Measurements from ENCODE around the gene TIMM8B.
"Not testable (repeated sequence)": the region's sequence is repeated elsewhere in the genome, so short reads cannot be mapped to it uniquely, and the experiment has no call there.

The TIMM8B gene

GRCh38 chr11:112106070-112106469, 19.5 kb upstream of the TIMM8B start:
- TF ChIP-seq CTCF (IDR thresholded peaks at IDR 0.05; ENCODE audit: control insufficient read depth, extremely low read depth, insufficient read depth) = no peak
- no peak overlapping the region for H3K4me3 ChIP-seq (ENCODE audit: low read depth, low read length)
- DNase-seq (ENCODE audit: low read depth) = no peak

- TF ChIP-seq CTCF (IDR thresholded peaks at IDR 0.05; ENCODE audit: control insufficient read depth, extremely low read depth, insufficient read depth) = no peak
- no peak for DNase-seq (ENCODE audit: low read depth)
- H3K4me3 ChIP-seq (ENCODE audit: low read depth, low read length) = no peak overlapping the region
Measured at GRCh38 chr11:112103446-112103845, 16.9 kb upstream of the TIMM8B start.

- no peak for DNase-seq (ENCODE audit: low read depth)
- no peak for TF ChIP-seq CTCF (IDR thresholded peaks at IDR 0.05; ENCODE audit: control insufficient read depth, extremely low read depth, insufficient read depth)
- no peak overlapping the region for H3K4me3 ChIP-seq (ENCODE audit: low read depth, low read length)
Measured at GRCh38 chr11:112100462-112100861, 13.9 kb upstream of the TIMM8B start.

- no peak overlapping the region for H3K4me3 ChIP-seq (ENCODE audit: low read depth, low read length)
- no peak for TF ChIP-seq CTCF (IDR thresholded peaks at IDR 0.05; ENCODE audit: control insufficient read depth, extremely low read depth, insufficient read depth)
- DNase-seq (ENCODE audit: low read depth) = no peak
Measured at GRCh38 chr11:112097734-112098528, 11.4 kb upstream of the TIMM8B start.

- H3K4me3 ChIP-seq (ENCODE audit: low read depth, low read length) = no peak overlapping the region
- DNase-seq (ENCODE audit: low read depth) = no peak
- no peak for TF ChIP-seq CTCF (IDR thresholded peaks at IDR 0.05; ENCODE audit: control insufficient read depth, extremely low read depth, insufficient read depth)
Measured at GRCh38 chr11:112096194-112096593, 9.6 kb upstream of the TIMM8B start.

GRCh38 chr11:112095302-112095701, 8.7 kb upstream of the TIMM8B start:
- H3K4me3 ChIP-seq (ENCODE audit: low read depth, low read length); DNase-seq (ENCODE audit: low read depth): not testable (repeated sequence)

GRCh38 chr11:112087212-112087611, 656 bp upstream of the TIMM8B start:
- no peak for TF ChIP-seq CTCF (IDR thresholded peaks at IDR 0.05; ENCODE audit: control insufficient read depth, extremely low read depth, insufficient read depth)
- H3K4me3 ChIP-seq (ENCODE audit: low read depth, low read length) = peak overlapping the region; percentile 99
- DNase-seq (ENCODE audit: low read depth) = no peak
